Loucy (cell line): ENCODE measurements around the gene SORCS2.

Experiments
- CTCF ChIP-seq: fragments of 200-600 bp; sonication (generic); conservative IDR thresholded peaks from 2 replicates; pipeline ENCODE4 v1.5.1; 2014; ENCODE audit warnings: mild to moderate bottlenecking, antibody characterized with exemption, low read length
- EZH2phosphoT487 ChIP-seq: fragments of 200-600 bp; IDR thresholded peaks from 2 replicates; pipeline ENCODE4 v1.6.1; 2018; ENCODE audit warnings: antibody characterized with exemption, mild to moderate bottlenecking, moderate library complexity, borderline replicate concordance

GRCh38 chr4:7232061-7232650, 39.8 kb downstream of the SORCS2 start:
- TF ChIP-seq CTCF (no peak), EZH2phosphoT487 (no peak)
